ENCODE data around the gene SLC35F4.

GRCh38 chr14:57898837-57899572 lies 33.1 kb upstream of the SLC35F4 start:
- no peak for TF ChIP-seq ZNF274 (IDR thresholded peaks at IDR 0.05; ENCODE audit: low read depth, low read length)
- TF ChIP-seq SIN3A (IDR thresholded peaks at IDR 0.05; ENCODE audit: low read depth): no peak
- TF ChIP-seq YY1 (IDR thresholded peaks at IDR 0.05; ENCODE audit: extremely low read depth, insufficient replicate concordance, low read depth, low read length): no peak
- TF ChIP-seq CTCF (IDR thresholded peaks at IDR 0.05 in 2 of 3, conservative IDR thresholded peaks at IDR 0.05 in 1 of 3; ENCODE audit: borderline replicate concordance in 1 of 3, insufficient read depth in 1 of 3, low read depth in 2 of 3, low read length in 2 of 3): no peak
- no peak for TF ChIP-seq SP1 (IDR thresholded peaks at IDR 0.05; ENCODE audit: low read depth)
- TF ChIP-seq POLR2AphosphoS5 (IDR thresholded peaks at IDR 0.05; ENCODE audit: low read depth, low read length): no peak
- TF ChIP-seq MAX (IDR thresholded peaks at IDR 0.05): no peak
- no peak for TF ChIP-seq ATF3 (IDR thresholded peaks at IDR 0.05)
- TF ChIP-seq EZH2 (IDR thresholded peaks at IDR 0.05): no peak
- TF ChIP-seq RAD21 (IDR thresholded peaks at IDR 0.05; ENCODE audit: low read depth): no peak
- TF ChIP-seq JUND (IDR thresholded peaks at IDR 0.05): no peak
- no peak for TF ChIP-seq POLR2A (IDR thresholded peaks at IDR 0.05; ENCODE audit: borderline replicate concordance, extremely low read depth, insufficient read depth, insufficient read length)
- TF ChIP-seq TCF7L2 (IDR thresholded peaks at IDR 0.05; ENCODE audit: borderline replicate concordance, extremely low read depth, insufficient read depth, insufficient read length): no peak
- no peak for TF ChIP-seq ZFX (IDR thresholded peaks at IDR 0.05)
